HepG2 (cell line): Measurements from ENCODE around the gene KLHL8.

ENCODE experiments used
- ARID2 ChIP-seq: sonication (generic); formaldehyde crosslinking; IDR thresholded peaks from 2 replicates; pipeline ENCODE4 v1.8.1; 2022; ENCODE audit warnings: mild to moderate bottlenecking, missing genetic modification reagents, borderline replicate concordance
- ATF1 ChIP-seq: IDR thresholded peaks from 2 replicates; pipeline ENCODE4 v1.6.1; 2016; ENCODE audit warnings: mild to moderate bottlenecking, control low read depth
- CBX2 ChIP-seq, 2 experiments: fragments of 200-600 bp in 1 of 2; sonication (generic); formaldehyde crosslinking in 1 of 2; IDR thresholded peaks; 2 replicates each; pipeline versions ENCODE4 v1.7.0 to v1.8.1; 2018 to 2022; ENCODE audit warnings: low read depth in 2 of 2, low read length in 1 of 2, mild to moderate bottlenecking in 1 of 2, missing genetic modification reagents in 1 of 2
- HNRNPUL1 ChIP-seq: fragments of 200-400 bp; formaldehyde crosslinking; IDR thresholded peaks from 2 replicates; pipeline ENCODE4 v1.6.1; 2017; ENCODE audit warnings: low read depth, mild to moderate bottlenecking, low read length, moderate library complexity
- JUND ChIP-seq: sonication (generic); formaldehyde crosslinking; IDR thresholded peaks from 2 replicates; pipeline ENCODE4 v1.8.0; 2022; ENCODE audit warnings: mild to moderate bottlenecking, missing genetic modification reagents
- KMT2B ChIP-seq: IDR thresholded peaks from 2 replicates; pipeline ENCODE4 v1.6.1; 2016; ENCODE audit warnings: missing genetic modification reagents, missing compliant biosample characterization
- NBN ChIP-seq: fragments of 450-650 bp; conservative IDR thresholded peaks from 2 replicates; pipeline ENCODE4 v1.6.1; 2017
- NR3C1 ChIP-seq: sonication (generic); formaldehyde crosslinking; IDR thresholded peaks from 2 replicates; pipeline ENCODE4 v1.4.0; 2020; ENCODE audit warnings: missing genetic modification reagents
- REPIN1 ChIP-seq: sonication (generic); formaldehyde crosslinking; IDR thresholded peaks from 2 replicates; pipeline ENCODE4 v1.8.0; 2022; ENCODE audit warnings: missing genetic modification reagents, low read depth, mild to moderate bottlenecking, borderline replicate concordance
- SAFB2 ChIP-seq: sonication (generic); formaldehyde crosslinking; IDR thresholded peaks from 2 replicates; pipeline ENCODE4 v1.5.1; 2020; ENCODE audit warnings: missing genetic modification reagents, low read depth, mild to moderate bottlenecking, borderline replicate concordance
- SMC3 ChIP-seq: IDR thresholded peaks from 2 replicates; pipeline ENCODE4 v1.6.1; 2011; ENCODE audit warnings: low read length, improper control_type of control experiment
- ZBTB21 ChIP-seq: sonication (generic); formaldehyde crosslinking; IDR thresholded peaks from 2 replicates; pipeline ENCODE4 v1.4.0; 2020; ENCODE audit warnings: missing genetic modification reagents
- TF ChIP-seq, protein P1 (sequence below): sonication (generic); formaldehyde crosslinking; IDR thresholded peaks from 2 replicates; pipeline ENCODE4 v1.5.0; 2020; ENCODE audit warnings: mild to moderate bottlenecking, missing genetic modification reagents, moderate library complexity
- TF ChIP-seq, protein P2 (sequence below): sonication (generic); formaldehyde crosslinking; IDR thresholded peaks from 2 replicates; pipeline ENCODE4 v1.4.0; 2020; ENCODE audit warnings: missing genetic modification reagents, borderline replicate concordance

- no peak for TF ChIP-seq NR3C1 (CRISPR knock-in tag)
- no peak for TF ChIP-seq SAFB2
- TF ChIP-seq, protein P1, sequence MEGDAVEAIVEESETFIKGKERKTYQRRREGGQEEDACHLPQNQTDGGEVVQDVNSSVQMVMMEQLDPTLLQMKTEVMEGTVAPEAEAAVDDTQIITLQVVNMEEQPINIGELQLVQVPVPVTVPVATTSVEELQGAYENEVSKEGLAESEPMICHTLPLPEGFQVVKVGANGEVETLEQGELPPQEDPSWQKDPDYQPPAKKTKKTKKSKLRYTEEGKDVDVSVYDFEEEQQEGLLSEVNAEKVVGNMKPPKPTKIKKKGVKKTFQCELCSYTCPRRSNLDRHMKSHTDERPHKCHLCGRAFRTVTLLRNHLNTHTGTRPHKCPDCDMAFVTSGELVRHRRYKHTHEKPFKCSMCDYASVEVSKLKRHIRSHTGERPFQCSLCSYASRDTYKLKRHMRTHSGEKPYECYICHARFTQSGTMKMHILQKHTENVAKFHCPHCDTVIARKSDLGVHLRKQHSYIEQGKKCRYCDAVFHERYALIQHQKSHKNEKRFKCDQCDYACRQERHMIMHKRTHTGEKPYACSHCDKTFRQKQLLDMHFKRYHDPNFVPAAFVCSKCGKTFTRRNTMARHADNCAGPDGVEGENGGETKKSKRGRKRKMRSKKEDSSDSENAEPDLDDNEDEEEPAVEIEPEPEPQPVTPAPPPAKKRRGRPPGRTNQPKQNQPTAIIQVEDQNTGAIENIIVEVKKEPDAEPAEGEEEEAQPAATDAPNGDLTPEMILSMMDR (CRISPR knock-in tag), result no peak
- TF ChIP-seq ATF1 (CRISPR knock-in tag), result no peak
- TF ChIP-seq HNRNPUL1, result no peak
- no peak for TF ChIP-seq CBX2 (IDR thresholded peaks at IDR 0.05; ENCODE audit: low read depth, low read length)
- TF ChIP-seq CBX2 (CRISPR knock-in tag; IDR thresholded peaks at IDR 0.05; ENCODE audit: low read depth), result no peak
- TF ChIP-seq REPIN1 (CRISPR knock-in tag), result no peak
- TF ChIP-seq ARID2 (CRISPR knock-in tag), result no peak
- no peak for TF ChIP-seq NBN
- no peak for TF ChIP-seq JUND (CRISPR knock-in tag)
- no peak for TF ChIP-seq KMT2B (CRISPR knock-in tag)
- TF ChIP-seq SMC3, result no peak
- no peak for TF ChIP-seq ZBTB21 (CRISPR knock-in tag)
- TF ChIP-seq, protein P2, sequence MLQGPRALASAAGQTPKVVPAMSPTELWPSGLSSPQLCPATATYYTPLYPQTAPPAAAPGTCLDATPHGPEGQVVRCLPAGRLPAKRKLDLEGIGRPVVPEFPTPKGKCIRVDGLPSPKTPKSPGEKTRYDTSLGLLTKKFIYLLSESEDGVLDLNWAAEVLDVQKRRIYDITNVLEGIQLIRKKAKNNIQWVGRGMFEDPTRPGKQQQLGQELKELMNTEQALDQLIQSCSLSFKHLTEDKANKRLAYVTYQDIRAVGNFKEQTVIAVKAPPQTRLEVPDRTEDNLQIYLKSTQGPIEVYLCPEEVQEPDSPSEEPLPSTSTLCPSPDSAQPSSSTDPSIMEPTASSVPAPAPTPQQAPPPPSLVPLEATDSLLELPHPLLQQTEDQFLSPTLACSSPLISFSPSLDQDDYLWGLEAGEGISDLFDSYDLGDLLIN, result no peak
These were observed 16.4 kb upstream of the KLHL8 start for GRCh38 chr4:87236861-87237260.
